ENCODE measurements around the gene ITGAX. TPM values are rescaled to one million over a fixed set of nuclear protein-coding genes. Genes with fewer than 3 reads are reported as not detected.

Gene ITGAX
- polyA plus RNA-seq, 1 of the 3 experiments (the other 2 are of a cell fraction), result 0.66 TPM

- TF ChIP-seq RAD21 (IDR thresholded peaks at IDR 0.05; ENCODE audit: low read length) (no peak), TCF12 (IDR thresholded peaks at IDR 0.05) (no peak)
- TF ChIP-seq, protein P1, sequence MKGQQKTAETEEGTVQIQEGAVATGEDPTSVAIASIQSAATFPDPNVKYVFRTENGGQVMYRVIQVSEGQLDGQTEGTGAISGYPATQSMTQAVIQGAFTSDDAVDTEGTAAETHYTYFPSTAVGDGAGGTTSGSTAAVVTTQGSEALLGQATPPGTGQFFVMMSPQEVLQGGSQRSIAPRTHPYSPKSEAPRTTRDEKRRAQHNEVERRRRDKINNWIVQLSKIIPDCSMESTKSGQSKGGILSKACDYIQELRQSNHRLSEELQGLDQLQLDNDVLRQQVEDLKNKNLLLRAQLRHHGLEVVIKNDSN (IDR thresholded peaks at IDR 0.05; ENCODE audit: borderline replicate concordance, low read depth), result no peak
- TF ChIP-seq, protein P2, sequence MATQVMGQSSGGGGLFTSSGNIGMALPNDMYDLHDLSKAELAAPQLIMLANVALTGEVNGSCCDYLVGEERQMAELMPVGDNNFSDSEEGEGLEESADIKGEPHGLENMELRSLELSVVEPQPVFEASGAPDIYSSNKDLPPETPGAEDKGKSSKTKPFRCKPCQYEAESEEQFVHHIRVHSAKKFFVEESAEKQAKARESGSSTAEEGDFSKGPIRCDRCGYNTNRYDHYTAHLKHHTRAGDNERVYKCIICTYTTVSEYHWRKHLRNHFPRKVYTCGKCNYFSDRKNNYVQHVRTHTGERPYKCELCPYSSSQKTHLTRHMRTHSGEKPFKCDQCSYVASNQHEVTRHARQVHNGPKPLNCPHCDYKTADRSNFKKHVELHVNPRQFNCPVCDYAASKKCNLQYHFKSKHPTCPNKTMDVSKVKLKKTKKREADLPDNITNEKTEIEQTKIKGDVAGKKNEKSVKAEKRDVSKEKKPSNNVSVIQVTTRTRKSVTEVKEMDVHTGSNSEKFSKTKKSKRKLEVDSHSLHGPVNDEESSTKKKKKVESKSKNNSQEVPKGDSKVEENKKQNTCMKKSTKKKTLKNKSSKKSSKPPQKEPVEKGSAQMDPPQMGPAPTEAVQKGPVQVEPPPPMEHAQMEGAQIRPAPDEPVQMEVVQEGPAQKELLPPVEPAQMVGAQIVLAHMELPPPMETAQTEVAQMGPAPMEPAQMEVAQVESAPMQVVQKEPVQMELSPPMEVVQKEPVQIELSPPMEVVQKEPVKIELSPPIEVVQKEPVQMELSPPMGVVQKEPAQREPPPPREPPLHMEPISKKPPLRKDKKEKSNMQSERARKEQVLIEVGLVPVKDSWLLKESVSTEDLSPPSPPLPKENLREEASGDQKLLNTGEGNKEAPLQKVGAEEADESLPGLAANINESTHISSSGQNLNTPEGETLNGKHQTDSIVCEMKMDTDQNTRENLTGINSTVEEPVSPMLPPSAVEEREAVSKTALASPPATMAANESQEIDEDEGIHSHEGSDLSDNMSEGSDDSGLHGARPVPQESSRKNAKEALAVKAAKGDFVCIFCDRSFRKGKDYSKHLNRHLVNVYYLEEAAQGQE (IDR thresholded peaks at IDR 0.05; ENCODE audit: low read depth, low read length), result no peak
These were observed 16.0 kb downstream of the ITGAX start (continued) for GRCh38 chr16:31371008-31371407.

- CTCF ChIA-PET, result interaction anchor here (1.0 to 3.1 kb wide), 2 partner anchors 10 to 12 kb away, joined by 6 to 9 read pairs; no protein-coding TSS in a partner anchor
- H4K20me1 ChIP-seq (ENCODE audit: insufficient read depth), result no peaks in the 10 kb centered on the region
- no peaks in the 10 kb centered on the region for H3K9me3 ChIP-seq
- peaks cover 66% of the 10 kb centered on the region for H3K27me3 ChIP-seq (ENCODE audit: insufficient read depth)
- no peak overlapping the region for H2AFZ ChIP-seq (ENCODE audit: low read depth)
- H3K4me3 ChIP-seq (ENCODE audit: low read depth in 2 of 2, low read length in 1 of 2), result no peak overlapping the region
- no peaks in the 10 kb centered on the region for H3K36me3 ChIP-seq (replicated peaks in 1 of 2; ENCODE audit: control insufficient read depth in 1 of 2, insufficient read depth in 2 of 2, low read length in 1 of 2)
- no peaks in the 10 kb centered on the region for H3K9me2 ChIP-seq
- H3F3A ChIP-seq (replicated peaks; ENCODE audit: insufficient read depth), result no peaks in the 10 kb centered on the region
- TF ChIP-seq NRF1 (IDR thresholded peaks at IDR 0.05; ENCODE audit: low read depth, low read length), result no peak
- TF ChIP-seq YY1 (IDR thresholded peaks at IDR 0.05; ENCODE audit: low read depth), result no peak
- no peak for TF ChIP-seq TCF12 (IDR thresholded peaks at IDR 0.05)
- TF ChIP-seq NFIC (IDR thresholded peaks at IDR 0.05; ENCODE audit: borderline replicate concordance), result no peak
- TF ChIP-seq, protein P3, sequence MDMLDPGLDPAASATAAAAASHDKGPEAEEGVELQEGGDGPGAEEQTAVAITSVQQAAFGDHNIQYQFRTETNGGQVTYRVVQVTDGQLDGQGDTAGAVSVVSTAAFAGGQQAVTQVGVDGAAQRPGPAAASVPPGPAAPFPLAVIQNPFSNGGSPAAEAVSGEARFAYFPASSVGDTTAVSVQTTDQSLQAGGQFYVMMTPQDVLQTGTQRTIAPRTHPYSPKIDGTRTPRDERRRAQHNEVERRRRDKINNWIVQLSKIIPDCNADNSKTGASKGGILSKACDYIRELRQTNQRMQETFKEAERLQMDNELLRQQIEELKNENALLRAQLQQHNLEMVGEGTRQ (IDR thresholded peaks at IDR 0.05; ENCODE audit: borderline replicate concordance, low read depth, low read length), result no peak
- TF ChIP-seq, protein P1 (IDR thresholded peaks at IDR 0.05; ENCODE audit: borderline replicate concordance, low read depth), result no peak
- no peak for TF ChIP-seq JUND (IDR thresholded peaks at IDR 0.05)
- no peak for TF ChIP-seq ZBTB33 (IDR thresholded peaks at IDR 0.05; ENCODE audit: borderline replicate concordance, low read depth)
- no peak for TF ChIP-seq MEF2A (IDR thresholded peaks at IDR 0.05; ENCODE audit: borderline replicate concordance, low read depth)
- TF ChIP-seq SIN3A (IDR thresholded peaks at IDR 0.05; ENCODE audit: borderline replicate concordance, low read depth, low read length), result no peak
- no peak for TF ChIP-seq MXI1 (IDR thresholded peaks at IDR 0.05; ENCODE audit: low read depth, low read length)
- no peak overlapping the region for H3K4me2 ChIP-seq
- DNase-seq, result no peak
- H3K9ac ChIP-seq, result no peak overlapping the region
- WGBS (ENCODE audit: low lambda C conversion rate), result 26% methylated on average over 37 of the region's 42 CpGs
- H3K79me2 ChIP-seq (ENCODE audit: insufficient read depth), result no peaks in the 10 kb centered on the region
- POLR2A ChIA-PET, result no interaction called here
- no peaks in the 10 kb centered on the region for H3K4me1 ChIP-seq (ENCODE audit: control insufficient read depth in 1 of 2, insufficient read depth in 2 of 2, low read depth in 1 of 2, low read length in 1 of 2)
- H3K27ac ChIP-seq (ENCODE audit: low read depth in 2 of 2, low read length in 1 of 2), result no peak overlapping the region
These were observed 16.9 kb downstream of the ITGAX start for GRCh38 chr16:31371619-31372484.

Measured in SK-N-SH (cell line).